Activated CD8-positive, alpha-beta T cell treated with anti-CD3 and anti-CD28 coated beads, Interleukin-2, amount 10 ng/mL, durations not matched to agents 7 days and 5 days (primary cell): Measurements from ENCODE around the gene FAM20C. TPM values are rescaled to one million over a fixed set of nuclear protein-coding genes. Genes with fewer than 3 reads are reported as not detected.

ENCODE experiments used
- ATAC-seq: fragments of 150-1000 bp; cut with Tn5 transposase; one replicate; pipeline ENCODE4 v1.10.0; 2021; ENCODE audit warnings: moderate library complexity
- CTCF ChIA-PET: fragments of 350-600 bp; sonication (Branson Sonifier 250); formaldehyde crosslinking; loops from one replicate; lab custom pipeline; 2021; ENCODE audit warnings: antibody characterized with exemption; lab: Charles Lee
- POLR2A ChIA-PET: fragments of 350-600 bp; sonication (Branson Sonifier 250); formaldehyde crosslinking; loops from one replicate; lab custom pipeline; 2021; ENCODE audit warnings: antibody characterized with exemption; lab: Charles Lee
- DNase-seq: peaks from one replicate; pipeline ENCODE4 v3.0.0-alpha.2; 2020
- H3K27ac Mint-ChIP-seq: one replicate; pipeline ENCODE4 v1.8.0; 2021; ENCODE audit warnings: mild to moderate bottlenecking, mixed read lengths
- H3K27me3 Mint-ChIP-seq: one replicate; pipeline ENCODE4 v1.8.0; 2021; ENCODE audit warnings: low read depth, mixed read lengths
- H3K36me3 Mint-ChIP-seq: one replicate; pipeline ENCODE4 v1.8.0; 2021; ENCODE audit warnings: low read depth, mixed read lengths
- H3K4me1 Mint-ChIP-seq: one replicate; pipeline ENCODE4 v1.8.0; 2021; ENCODE audit warnings: low read depth, mixed read lengths
- H3K4me3 Mint-ChIP-seq: one replicate; pipeline ENCODE4 v1.8.0; 2021; ENCODE audit warnings: mild to moderate bottlenecking, mixed read lengths
- H3K9me3 Mint-ChIP-seq: one replicate; pipeline ENCODE4 v1.8.0; 2022; ENCODE audit warnings: mixed read lengths; ENCODE audit not compliant: insufficient read depth
- total RNA-seq, 2 experiments: library from RNA; stranded (reverse); gene quantifications; one replicate each; pipeline ENCODE4 v1.2.3, GENCODE V29; 2021

Gene FAM20C
- total RNA-seq, 2 experiments from 2014 or later = 0.74 TPM; not detected in 1

DNA sequence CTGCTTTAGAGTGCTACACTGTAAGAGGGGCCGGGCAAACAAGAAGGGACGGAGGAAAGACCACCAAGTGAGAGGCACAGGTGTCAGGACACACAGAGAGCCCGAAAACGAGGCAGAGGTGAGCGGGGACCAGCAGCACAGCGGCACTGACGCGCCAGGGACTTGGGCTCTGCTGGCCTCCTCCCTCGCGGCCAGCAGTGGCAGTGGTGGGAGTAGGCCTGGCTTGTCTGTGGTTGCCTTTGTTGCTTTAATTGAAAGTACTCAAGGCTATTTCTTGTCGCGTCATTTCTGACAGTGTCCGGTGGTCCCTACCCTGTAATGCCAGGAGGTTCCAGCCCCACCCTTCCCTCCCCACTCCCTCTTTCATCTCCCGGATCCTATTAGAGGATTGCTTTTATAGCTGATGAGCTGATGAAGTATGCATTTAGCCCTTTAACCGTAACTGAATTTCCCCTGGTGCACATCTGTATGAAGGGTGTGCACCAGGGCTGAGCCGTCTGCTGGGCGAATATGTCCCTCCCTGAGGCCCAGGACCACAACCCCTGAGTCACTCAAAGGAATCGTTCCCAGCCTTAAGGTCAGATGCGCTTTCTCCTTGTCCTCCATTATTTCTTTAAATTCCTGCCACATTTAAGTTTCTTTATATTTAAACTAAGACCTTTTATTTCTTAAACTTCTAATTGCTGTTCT, 39.5 kb upstream of the FAM20C start:
- H3K4me3 Mint-ChIP-seq = no peak overlapping the region
- ATAC-seq = no peak
- no peak overlapping the region for H3K27ac Mint-ChIP-seq
- no peak for DNase-seq
- ChIA-PET POLR2A (no interaction called here), CTCF (no interaction called here)
- no peaks in the 10 kb centered on the region for H3K9me3 Mint-ChIP-seq
- peaks cover 7% of the 10 kb centered on the region for H3K36me3 Mint-ChIP-seq
- H3K4me1 Mint-ChIP-seq = peaks cover 19% of the 10 kb centered on the region
- H3K27me3 Mint-ChIP-seq = no peaks in the 10 kb centered on the region

DNA sequence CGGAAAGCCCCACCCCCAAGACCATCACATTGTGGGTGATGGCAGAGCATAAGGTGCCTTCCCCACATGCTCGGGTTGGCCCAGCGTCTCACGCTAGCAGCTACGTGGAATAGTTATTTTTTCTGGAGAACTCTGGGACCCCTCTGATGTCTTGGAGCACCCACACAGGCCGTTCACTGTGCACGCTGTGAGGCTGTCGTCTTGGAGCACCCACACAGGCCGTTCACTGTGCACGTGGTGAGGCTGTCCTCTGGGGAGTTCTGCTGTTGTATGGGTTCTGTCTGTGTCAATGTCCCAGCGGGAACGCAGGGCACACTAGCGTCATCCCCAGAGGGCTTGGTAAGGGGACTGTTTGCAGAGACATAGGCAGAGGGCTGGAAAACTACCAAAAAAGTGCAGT, 38.8 kb upstream of the FAM20C start:
- ATAC-seq (no peak), DNase-seq (no peak)
- Mint-ChIP-seq H3K4me3 (no peak overlapping the region), H3K27me3 (no peaks in the 10 kb centered on the region), H3K36me3 (no peaks in the 10 kb centered on the region), H3K4me1 (peaks cover 14% of the 10 kb centered on the region), H3K9me3 (no peaks in the 10 kb centered on the region), H3K27ac (no peak overlapping the region)
- ChIA-PET POLR2A (no interaction called here), CTCF (no interaction called here)

DNA sequence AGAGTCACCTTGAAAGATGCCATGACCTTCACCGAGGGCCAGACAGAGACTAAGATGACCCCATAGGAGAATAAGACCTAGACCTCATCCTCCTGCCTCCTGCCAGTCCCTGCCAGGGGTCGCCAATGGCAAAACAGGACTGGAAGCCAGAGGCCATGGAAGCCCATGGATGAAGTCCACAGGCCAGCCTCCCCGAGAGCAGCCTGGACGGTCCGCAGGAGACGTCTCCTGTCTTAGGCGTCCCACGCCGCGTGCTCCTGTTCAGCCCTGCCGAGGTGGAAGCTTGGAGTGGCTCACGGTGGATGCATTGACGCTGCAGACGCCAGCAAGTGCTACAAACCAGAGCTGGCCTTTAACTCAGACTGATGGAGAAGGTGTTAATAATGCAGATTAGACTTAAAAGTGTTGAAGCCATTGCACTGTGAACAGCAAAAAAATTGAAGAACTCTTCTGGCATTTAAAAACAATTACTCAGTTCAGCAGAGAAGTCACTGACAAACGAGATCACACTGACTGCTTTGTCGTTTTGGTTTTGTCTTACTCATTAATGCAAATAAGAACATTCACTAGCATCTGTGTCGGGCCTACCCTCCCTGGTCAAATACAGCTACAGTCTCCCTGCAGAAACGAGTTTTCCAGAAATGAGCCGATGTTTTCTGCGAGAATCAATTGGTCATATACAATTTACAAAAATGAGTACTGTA, 38.1 kb upstream of the FAM20C start:
- DNase-seq (no peak), ATAC-seq (no peak)
- ChIA-PET POLR2A (no interaction called here), CTCF (no interaction called here)
- Mint-ChIP-seq H3K9me3 (no peaks in the 10 kb centered on the region), H3K4me1 (peaks cover 14% of the 10 kb centered on the region), H3K27ac (no peak overlapping the region), H3K36me3 (no peaks in the 10 kb centered on the region), H3K27me3 (no peaks in the 10 kb centered on the region), H3K4me3 (no peak overlapping the region)

DNA sequence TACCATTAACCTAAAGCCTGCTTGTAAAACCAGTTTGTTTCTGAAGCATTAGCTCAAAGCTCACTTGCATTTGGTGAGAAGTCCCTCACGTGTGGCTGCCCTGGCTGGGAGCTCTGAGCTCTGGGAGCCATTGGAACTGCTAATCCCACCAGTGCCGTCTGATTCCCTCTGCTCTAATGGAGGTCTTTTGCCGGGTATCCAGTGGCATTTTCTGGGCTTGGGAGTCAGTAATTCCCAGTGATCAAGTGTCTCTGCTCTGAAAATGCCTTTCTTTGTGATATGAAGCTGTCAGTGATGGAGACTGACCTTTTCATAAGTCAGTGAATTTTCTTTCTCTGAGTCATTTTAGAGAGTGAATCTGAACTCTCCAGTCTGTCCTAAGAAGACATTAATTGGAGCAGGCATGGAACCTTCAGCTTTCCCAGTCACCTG, 36.9 kb upstream of the FAM20C start:
- CTCF ChIA-PET = no interaction called here
- Mint-ChIP-seq H3K4me1 (peaks cover 5% of the 10 kb centered on the region), H3K9me3 (no peaks in the 10 kb centered on the region), H3K27ac (no peak overlapping the region), H3K4me3 (no peak overlapping the region), H3K27me3 (no peaks in the 10 kb centered on the region), H3K36me3 (no peaks in the 10 kb centered on the region)
- POLR2A ChIA-PET = no interaction called here
- ATAC-seq = no peak
- DNase-seq = no peak

DNA sequence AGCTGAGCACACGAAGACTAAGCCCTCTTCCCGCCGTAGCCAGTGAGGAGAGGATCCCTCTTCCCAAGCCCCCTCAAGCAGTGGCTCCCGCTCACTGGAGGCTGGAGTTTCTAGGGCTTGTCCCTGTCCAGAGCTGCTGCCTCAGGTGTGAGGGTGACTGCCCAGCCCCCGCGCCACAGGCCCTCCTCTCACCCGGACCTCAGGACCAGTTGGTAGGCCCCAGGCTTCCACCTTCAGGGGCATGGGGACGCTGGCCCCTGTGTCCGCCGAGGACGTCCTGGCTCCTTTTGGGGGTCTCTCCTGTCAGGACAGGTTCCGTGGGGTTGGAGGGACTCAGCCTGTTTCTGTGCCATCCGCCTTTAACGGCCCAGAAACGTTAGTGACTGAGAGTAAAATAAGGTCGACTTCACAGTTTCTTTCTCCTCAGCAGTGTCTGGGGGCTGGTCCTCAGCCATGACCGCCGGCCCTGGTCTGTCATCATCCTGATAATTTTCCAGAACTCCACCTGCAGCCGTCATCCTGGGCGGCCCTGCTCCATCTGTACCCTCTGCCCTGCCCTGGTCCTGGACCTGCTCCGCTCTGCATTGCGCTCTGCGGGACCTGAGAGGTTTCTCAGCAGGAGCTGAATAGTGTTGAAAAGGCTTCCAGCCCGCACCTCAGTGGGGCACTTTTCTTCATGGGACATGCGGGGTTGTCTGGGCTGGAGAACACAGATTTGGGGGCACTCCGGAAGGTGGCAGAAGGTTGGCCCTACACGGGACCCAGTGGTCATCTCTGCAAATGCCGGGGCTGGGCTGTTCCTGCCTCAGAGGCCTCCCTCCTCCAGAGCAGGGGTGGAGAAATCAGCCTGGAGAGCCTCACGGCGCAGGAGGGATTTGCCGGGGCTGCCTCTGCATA, 36.0 kb upstream of the FAM20C start:
- Mint-ChIP-seq H3K4me1 (no peaks in the 10 kb centered on the region), H3K9me3 (no peaks in the 10 kb centered on the region), H3K27ac (no peak overlapping the region), H3K27me3 (no peaks in the 10 kb centered on the region), H3K4me3 (no peak overlapping the region), H3K36me3 (no peaks in the 10 kb centered on the region)
- POLR2A ChIA-PET = no interaction called here
- CTCF ChIA-PET = no interaction called here
- DNase-seq (no peak), ATAC-seq (no peak)

DNA sequence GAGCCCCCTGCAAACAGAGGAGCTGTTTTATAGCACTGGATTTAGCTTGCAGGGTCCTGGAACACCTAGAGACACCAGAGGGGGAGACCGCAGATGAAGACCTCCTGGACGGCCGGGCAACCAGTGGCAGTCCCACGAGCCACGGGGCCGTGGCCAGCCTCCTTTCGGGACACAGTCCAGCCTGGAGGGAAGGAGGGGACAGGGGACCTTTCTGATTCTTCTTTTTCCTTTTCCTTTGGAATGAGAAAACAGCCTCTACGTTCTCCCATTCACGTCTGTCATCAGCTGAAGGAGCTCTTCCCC, 35.4 kb upstream of the FAM20C start:
- no peaks in the 10 kb centered on the region for H3K36me3 Mint-ChIP-seq
- H3K27ac Mint-ChIP-seq = no peak overlapping the region
- ATAC-seq (no peak), DNase-seq (no peak)
- ChIA-PET CTCF (no interaction called here), POLR2A (no interaction called here)
- no peaks in the 10 kb centered on the region for H3K9me3 Mint-ChIP-seq
- no peaks in the 10 kb centered on the region for H3K4me1 Mint-ChIP-seq
- H3K27me3 Mint-ChIP-seq = no peaks in the 10 kb centered on the region
- no peak overlapping the region for H3K4me3 Mint-ChIP-seq

DNA sequence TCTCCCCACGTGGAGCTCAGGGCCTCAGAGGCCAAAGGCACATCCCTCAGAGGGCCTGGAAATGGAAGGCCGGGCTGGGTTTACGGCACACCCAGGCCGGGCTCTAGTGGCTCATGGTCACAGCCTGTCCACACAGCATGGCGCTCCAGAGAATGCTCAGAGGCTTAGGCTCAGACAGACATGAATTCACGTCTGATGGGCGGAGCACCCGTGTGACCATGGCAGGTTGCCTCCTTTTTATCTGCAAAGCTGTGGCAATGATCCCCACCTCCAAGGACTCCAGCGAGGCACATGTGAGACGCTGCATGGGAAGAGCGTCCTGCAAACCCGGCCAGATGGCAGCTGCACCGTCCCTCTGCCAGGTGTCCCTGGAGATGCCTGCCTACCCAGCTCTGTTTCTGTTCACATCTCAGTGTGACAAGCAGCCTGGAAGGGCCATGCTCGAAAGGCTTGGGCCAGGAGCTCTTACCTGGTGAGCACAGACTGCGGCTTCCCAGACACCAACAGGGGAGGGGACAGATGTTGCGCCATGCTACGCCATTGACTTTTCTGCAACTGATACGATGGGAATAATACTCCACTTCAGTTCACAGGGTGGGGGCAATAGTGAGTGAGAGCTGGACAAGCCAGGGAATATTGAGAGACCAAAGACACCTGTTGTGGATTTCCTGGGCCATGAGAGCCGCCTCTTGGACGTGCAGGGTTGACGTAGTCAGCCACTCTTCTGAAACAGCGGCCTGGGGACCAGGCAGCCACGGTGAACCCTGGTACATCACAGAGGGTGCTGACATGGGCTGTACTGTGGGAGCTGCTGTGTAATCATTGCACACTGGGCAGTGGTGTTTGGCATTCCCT, 34.4 kb upstream of the FAM20C start:
- ATAC-seq = no peak
- POLR2A ChIA-PET = no interaction called here
- Mint-ChIP-seq H3K9me3 (no peaks in the 10 kb centered on the region), H3K4me1 (no peaks in the 10 kb centered on the region), H3K4me3 (no peak overlapping the region), H3K36me3 (no peaks in the 10 kb centered on the region), H3K27me3 (no peaks in the 10 kb centered on the region), H3K27ac (no peak overlapping the region)
- DNase-seq = no peak
- CTCF ChIA-PET = no interaction called here

DNA sequence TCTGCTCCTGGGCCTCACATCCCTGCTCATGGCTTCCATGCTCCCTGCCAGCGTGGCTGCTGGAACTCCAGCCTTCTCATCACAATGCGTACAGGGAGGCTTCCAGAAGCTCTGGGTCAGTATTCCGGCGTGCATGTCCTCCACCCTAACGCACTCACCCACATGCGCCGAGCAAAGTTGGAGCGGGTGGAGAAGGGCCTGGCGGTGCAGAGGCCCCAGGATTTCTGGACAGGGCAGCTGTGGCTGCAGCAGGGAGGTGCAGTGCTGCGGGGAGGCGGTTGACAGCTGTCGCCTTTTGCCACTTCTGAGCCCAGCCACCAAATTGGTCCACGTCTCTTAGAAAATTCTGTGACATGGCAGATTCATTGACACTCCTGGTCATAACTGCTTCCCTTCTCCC, 33.6 kb upstream of the FAM20C start:
- H3K4me3 Mint-ChIP-seq = no peak overlapping the region
- DNase-seq (no peak), ATAC-seq (no peak)
- no peaks in the 10 kb centered on the region for H3K36me3 Mint-ChIP-seq
- ChIA-PET POLR2A (no interaction called here), CTCF (no interaction called here)
- no peaks in the 10 kb centered on the region for H3K27me3 Mint-ChIP-seq
- H3K27ac Mint-ChIP-seq = no peak overlapping the region
- H3K4me1 Mint-ChIP-seq = no peaks in the 10 kb centered on the region
- H3K9me3 Mint-ChIP-seq = no peaks in the 10 kb centered on the region

DNA sequence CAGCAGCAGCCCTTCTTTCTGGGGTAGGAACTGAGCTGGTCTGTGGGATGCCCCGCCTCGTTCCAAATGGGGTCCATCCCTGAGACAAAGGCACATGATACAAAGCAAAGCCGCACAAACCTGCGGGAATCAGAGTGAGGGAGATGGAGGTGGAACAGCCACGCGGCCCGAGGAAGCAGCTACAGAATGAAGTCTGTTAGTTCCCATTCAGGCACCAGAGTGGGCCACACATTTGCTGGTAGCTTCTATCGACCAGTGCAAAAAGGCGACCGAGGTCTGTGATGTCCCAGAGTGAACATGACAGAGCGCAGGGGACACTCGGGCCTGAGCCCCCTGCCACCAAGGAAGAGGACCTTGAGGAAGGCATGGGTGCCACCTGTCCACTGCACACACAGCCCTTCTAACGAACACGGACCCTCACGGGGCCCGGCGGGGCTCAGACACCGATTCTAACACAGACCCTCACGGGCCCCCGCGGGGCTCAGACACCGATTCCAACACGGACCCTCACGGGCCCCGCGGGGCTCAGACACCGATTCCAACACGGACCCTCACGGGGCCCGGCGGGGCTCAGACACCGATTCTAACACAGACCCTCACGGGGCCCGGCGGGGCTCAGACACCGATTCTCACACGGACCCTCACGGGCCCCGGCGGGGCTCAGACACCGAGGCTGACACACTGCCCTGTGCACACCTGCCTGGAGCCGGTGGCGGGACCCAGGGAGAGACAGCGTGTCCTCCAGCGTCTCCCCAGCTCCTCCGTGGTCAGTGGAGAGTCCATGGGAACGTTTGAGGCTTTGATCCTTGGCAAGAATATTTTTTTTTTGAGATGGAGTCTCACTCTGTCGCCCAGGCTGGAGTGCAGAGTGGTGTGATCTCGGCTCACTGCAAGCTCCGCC, 32.8 kb upstream of the FAM20C start:
- Mint-ChIP-seq H3K27me3 (no peaks in the 10 kb centered on the region), H3K9me3 (no peaks in the 10 kb centered on the region), H3K36me3 (no peaks in the 10 kb centered on the region), H3K27ac (no peak overlapping the region), H3K4me3 (no peak overlapping the region), H3K4me1 (no peaks in the 10 kb centered on the region)
- CTCF ChIA-PET = no interaction called here
- DNase-seq (no peak), ATAC-seq (no peak)
- POLR2A ChIA-PET = no interaction called here

DNA sequence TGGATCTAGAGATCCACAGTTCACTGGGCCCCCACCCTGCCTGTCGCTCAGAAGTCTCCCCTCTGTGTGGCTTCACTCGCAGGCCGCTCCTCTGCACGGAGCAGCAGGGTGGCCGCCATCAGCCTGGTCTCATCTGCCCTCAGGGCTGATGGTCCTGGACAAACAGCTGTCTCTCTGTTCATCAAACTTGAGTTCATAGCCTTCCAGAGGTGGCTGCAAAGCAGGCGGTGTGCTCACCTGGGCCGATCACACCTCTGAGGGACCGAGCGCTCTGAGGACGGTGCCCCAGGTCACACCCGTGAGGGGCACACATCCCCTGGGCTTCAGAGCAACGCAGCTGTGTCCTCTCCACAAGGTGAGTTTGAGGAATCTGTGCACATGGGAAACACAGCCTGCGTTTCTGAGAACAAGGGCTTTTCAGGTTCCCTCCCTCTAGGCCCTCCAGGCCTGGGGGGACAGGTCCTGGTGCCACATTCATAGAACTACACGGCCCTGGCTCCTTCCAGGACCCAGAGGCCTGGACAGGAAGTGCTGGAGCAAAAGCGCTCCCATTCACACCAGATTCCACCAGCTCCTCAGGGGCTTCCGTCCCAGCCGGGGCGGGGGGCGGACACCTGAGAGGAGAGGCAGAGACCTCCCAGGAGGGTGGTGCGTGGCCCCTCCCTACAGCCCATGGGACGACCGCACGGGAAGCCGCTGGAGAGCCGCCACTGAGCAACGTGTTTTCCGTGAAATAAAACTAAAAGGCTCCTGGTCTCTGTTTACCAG, 31.2 kb upstream of the FAM20C start:
- POLR2A ChIA-PET = no interaction called here
- Mint-ChIP-seq H3K27me3 (no peaks in the 10 kb centered on the region), H3K9me3 (no peaks in the 10 kb centered on the region), H3K27ac (no peak overlapping the region), H3K4me1 (no peaks in the 10 kb centered on the region), H3K36me3 (no peaks in the 10 kb centered on the region), H3K4me3 (no peak overlapping the region)
- ATAC-seq (no peak), DNase-seq (no peak)
- CTCF ChIA-PET = no interaction called here
